ENCODE measurements around the gene MIEF2.
"Not testable (repeated sequence)": the region's sequence is repeated elsewhere in the genome, so short reads cannot be mapped to it uniquely, and the experiment has no call there.

The MIEF2 gene, protein sequence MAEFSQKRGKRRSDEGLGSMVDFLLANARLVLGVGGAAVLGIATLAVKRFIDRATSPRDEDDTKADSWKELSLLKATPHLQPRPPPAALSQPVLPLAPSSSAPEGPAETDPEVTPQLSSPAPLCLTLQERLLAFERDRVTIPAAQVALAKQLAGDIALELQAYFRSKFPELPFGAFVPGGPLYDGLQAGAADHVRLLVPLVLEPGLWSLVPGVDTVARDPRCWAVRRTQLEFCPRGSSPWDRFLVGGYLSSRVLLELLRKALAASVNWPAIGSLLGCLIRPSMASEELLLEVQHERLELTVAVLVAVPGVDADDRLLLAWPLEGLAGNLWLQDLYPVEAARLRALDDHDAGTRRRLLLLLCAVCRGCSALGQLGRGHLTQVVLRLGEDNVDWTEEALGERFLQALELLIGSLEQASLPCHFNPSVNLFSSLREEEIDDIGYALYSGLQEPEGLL

GRCh38 chr17:18260332-18261145, at the start of gene MIEF2:
MIEF2 (plus strand) TSS chr17:18260662; CDS start chr17:18262721, 2,059 bp downstream.
- DNase-seq (ENCODE audit: low read depth): peak; percentile 94

DNA sequence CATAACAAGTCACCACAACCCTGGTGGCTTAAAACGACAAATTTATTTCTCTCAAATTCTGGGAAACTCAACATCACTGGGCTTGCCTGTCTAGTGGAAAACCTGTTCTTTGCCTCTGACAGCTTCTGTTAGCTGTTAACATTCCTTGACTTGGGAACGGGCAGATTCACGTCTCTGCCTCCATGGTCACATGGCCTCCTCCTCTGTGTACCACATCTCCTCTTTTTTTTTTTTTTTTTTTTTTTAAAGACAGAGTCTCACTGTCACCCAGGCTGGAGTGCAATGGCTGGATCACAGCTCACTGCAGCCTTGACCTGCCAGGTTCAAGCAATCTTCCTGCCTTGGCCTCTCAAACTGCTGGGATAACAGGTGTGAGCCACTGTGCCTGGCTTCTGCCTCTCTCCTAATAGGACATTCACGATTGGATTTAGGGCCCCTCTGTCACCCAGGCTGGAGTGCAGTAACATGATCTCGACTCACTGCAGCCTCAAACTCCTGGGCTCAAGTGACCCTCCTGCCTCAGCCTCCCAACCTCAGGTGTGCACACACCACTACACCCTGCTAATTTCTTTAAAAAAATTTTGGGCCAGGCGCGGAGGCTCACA, 46.7 kb upstream of the MIEF2 start:
- DNase-seq (ENCODE audit: low read depth): no peak

DNA sequence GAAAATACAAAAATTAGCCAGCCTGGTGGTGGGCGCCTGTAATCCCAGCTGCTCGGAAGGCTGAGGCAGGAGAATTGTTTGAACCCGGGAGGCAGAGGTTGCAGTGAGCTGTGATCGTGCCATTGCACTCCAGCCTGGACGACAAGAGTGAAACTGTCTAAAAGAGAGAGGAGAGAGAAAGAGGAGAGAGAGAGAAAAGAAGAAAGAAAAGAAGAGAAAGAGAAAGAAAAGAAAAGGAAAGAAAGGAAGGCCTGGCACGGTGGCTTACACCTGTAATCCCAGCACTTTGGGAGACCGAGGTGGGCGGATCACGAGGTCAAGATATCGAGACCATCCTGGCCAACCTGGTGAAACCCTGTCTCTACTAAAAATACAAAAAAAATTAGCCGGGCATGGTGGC, 43.6 kb upstream of the MIEF2 start:
- not testable (repeated sequence) for DNase-seq (ENCODE audit: low read depth)

DNA sequence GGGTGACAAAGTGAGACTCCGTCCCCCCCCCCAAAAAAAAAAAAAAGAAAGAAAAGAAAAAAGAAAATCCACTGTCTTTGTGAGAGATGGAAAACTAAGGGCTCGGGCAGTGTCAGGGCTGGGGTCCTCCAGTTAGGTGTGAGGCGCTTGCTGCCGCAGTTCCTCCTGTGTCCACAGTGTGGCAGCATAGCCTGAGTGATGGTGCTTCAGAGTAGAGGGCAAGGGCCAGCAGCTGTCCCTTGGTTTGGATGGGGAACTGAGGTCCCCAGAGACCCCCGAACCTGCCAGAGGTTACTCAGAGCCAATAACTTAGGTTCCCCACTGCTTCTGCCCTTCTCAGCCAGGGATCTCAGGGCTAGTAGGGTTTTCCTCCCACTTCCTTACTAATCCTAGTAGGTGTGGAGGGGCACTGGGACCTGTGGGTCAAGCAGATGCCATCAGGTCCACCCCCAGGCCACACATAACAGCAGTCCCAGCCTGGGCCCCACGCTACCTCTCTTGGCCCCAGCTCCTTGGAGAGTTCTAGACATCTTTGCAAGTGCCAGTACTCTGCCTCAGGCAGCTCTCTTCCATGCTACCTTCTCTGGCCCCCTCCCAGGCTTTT, 42.9 kb upstream of the MIEF2 start:
- DNase-seq (ENCODE audit: low read depth): peak; percentile 67

GRCh38 chr17:18218756-18219415, 41.6 kb upstream of the MIEF2 start:
- peak; percentile 82 for DNase-seq (ENCODE audit: low read depth)

DNA sequence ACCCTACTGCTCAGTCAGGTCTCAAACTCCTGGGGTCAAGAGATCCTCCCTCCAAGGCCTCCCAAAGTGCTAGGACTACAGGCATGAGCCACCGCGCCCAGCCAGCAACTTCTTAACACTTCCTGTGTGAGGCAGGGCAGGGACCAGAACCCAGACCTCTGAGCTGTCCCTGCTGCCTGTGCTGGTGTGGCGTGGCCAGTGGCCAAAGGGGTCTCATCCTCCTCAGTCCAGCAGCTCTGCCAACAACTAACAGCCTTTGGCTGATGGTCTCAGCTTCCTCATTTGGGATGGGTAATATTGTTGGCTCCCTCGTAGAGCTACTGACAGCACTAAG, 36.4 kb upstream of the MIEF2 start:
- no peak for DNase-seq (ENCODE audit: low read depth)

GRCh38 chr17:18224387-18225120, 35.9 kb upstream of the MIEF2 start:
- DNase-seq (ENCODE audit: low read depth): peak; percentile 48

GRCh38 chr17:18225121-18225641, 35.3 kb upstream of the MIEF2 start, which contains the start of gene LLGL1:
LLGL1 (plus strand) TSS chr17:18225635; CDS start chr17:18225683, 48 bp downstream.
- peak; percentile 94 for DNase-seq (ENCODE audit: low read depth)

- DNase-seq (ENCODE audit: low read depth): peak; percentile 23
These were observed 34.7 kb upstream of the MIEF2 start for GRCh38 chr17:18225642-18226283.

DNA sequence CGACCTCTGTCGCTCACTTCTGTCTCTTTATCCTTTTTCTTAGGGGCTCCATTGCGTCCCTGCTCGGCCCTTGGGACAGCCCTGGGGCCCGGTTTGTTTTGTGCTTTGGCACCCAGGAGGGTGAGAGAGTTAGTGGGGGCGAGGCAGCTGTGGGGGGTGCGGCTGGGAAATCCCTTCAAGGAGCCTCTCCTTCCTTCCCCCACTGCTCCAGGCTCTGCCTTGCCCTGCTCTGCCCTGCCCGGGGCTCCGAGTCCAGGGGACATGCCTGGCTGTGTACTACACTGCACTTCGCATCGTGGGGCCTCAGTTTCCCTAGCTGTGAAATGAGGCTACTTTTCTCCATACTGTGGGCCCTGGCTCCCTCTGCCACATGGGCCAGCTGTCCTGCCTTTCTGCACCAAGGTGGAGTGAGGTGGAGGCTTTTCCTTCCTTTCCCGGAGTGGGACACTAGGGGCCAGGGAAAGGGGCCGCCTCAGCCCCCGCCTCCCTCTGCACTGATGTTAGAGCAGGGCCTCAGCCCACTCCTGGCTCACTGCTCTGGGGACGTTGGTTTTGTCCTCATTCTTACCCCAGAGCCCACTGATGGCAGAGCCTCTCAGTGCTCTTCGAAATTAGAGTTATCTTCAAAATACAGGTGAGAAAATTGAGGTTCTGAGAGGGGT, 34.0 kb upstream of the MIEF2 start:
- DNase-seq (ENCODE audit: low read depth): peak; percentile 31

- no peak for DNase-seq (ENCODE audit: low read depth)
These were observed 32.8 kb upstream of the MIEF2 start for GRCh38 chr17:18227635-18228034.

GRCh38 chr17:18228176-18228682, 32.2 kb upstream of the MIEF2 start:
- no peak for DNase-seq (ENCODE audit: low read depth)

- DNase-seq (ENCODE audit: low read depth): no peak
These were observed 31.2 kb upstream of the MIEF2 start for GRCh38 chr17:18229254-18229653.

DNA sequence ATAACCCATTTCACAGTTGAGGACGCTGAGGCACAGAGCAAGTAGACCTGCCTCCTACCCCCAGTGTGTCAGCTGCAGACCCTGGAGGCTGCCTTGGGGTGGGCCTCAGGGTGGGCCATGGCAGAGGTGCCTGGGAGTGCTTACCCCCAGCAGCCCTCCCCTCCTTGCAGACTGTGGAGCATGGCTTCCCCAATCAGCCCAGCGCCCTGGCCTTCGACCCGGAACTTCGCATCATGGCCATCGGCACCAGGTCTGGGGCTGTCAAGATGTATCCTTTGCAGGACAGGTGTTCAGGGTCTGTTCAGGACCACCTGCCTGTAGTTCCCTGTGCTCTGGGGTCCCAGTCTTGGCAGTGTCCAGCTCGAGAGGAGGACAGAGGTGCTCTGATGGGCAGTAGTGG, 30.7 kb upstream of the MIEF2 start:
- DNase-seq (ENCODE audit: low read depth): no peak

- no peak for DNase-seq (ENCODE audit: low read depth)
These were observed 29.9 kb upstream of the MIEF2 start for GRCh38 chr17:18230288-18231141.

- DNase-seq (ENCODE audit: low read depth): no peak
These were observed 29.3 kb upstream of the MIEF2 start for GRCh38 chr17:18231164-18231563.

DNA sequence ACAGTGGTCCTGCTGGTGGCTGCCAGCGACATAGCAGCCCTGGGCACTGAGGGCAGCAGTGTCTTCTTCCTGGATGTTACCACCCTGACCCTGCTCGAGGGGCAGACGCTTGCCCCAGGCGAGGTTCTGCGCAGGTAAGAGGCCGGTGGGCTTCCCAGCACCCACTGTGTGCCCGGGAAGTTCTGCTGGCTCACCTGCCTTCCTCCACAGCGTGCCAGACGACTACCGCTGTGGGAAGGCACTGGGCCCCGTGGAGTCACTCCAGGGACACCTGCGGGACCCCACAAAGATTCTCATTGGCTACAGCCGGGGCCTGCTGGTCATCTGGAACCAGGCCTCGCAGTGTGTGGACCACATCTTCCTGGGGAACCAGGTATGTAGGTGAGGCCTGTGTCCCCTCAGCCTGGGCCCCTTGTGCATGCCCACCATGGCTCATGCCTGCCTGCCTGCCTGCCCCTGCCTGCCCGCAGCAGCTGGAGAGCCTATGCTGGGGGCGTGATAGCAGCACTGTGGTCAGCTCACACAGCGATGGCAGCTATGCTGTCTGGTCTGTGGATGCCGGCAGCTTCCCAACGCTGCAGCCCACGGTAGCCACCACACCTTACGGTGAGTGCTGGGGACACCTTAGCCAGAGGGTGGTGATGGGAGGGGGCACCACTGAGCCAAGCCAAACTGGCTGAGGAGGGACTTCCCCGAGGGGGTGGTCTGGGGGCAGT, 26.5 kb upstream of the MIEF2 start:
- DNase-seq (ENCODE audit: low read depth): no peak

DNA sequence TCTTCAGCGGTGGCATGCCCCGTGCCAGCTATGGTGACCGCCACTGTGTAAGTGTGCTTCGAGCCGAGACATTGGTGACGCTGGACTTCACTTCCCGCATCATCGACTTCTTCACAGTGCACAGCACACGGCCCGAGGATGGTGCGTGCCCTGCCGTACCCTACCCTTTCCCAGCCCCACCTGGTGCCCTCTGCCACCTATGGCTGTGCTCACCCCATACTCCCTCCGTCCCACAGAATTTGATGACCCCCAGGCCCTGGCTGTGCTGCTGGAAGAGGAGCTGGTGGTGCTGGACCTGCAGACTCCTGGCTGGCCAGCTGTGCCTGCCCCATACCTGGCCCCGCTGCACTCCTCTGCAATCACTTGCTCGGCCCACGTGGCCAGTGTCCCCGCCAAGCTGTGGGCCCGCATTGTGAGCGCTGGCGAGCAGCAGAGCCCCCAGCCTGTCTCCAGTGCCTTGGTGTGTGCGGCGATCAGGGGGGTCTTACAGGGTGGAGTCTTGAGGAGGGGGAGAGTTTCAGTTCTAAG, 25.5 kb upstream of the MIEF2 start:
- DNase-seq (ENCODE audit: low read depth): no peak

Data from EH (cell line).